Cardiac muscle cell (in vitro differentiated cells and primary cell): Measurements from ENCODE around the gene TPSD1. TPM values are rescaled to one million over a fixed set of nuclear protein-coding genes. Genes with fewer than 3 reads are reported as not detected.

ENCODE experiments used
- DNase-seq, 2 donors: peaks; one replicate each; pipeline versions ENCODE4 v3.0.0 to v3.0.0-alpha.2; 2010 to 2017; ENCODE audit warnings: low read depth in 1 of 2, low spot score in 1 of 2
- H3K27ac ChIP-seq: fragments of 200-600 bp; sonication (generic); 2 replicates; pipeline ENCODE4 v1.5.1; 2016
- H3K27me3 ChIP-seq: fragments of 200-600 bp; sonication (generic); 2 replicates; pipeline ENCODE4 v1.6.0; 2016; ENCODE audit warnings: control low read depth
- H3K36me3 ChIP-seq: fragments of 200-600 bp; sonication (generic); 2 replicates; pipeline ENCODE4 v1.5.1; 2016; ENCODE audit warnings: control low read depth
- H3K4me1 ChIP-seq: fragments of 200-600 bp; sonication (generic); 2 replicates; pipeline ENCODE4 v1.8.1; 2017; ENCODE audit warnings: low read depth, mild to moderate bottlenecking, mixed run types
- H3K4me3 ChIP-seq: fragments of 200-600 bp; sonication (generic); 2 replicates; pipeline ENCODE4 v1.5.1; 2016; ENCODE audit warnings: mild to moderate bottlenecking
- H3K9me3 ChIP-seq: fragments of 200-600 bp; sonication (generic); 2 replicates; pipeline ENCODE4 v1.5.1; 2017; ENCODE audit warnings: low read depth, mild to moderate bottlenecking, control low read depth
- CTCF ChIP-seq: IDR thresholded peaks from 2 replicates; pipeline ENCODE4 v1.5.1; 2012; ENCODE audit warnings: low read depth, mild to moderate bottlenecking, low read length
- polyA plus RNA-seq: library from polyadenylated mRNA; unstranded; fragments of >200 nt; fragmentation: Nextera tagmentation; extraction: Ambion mirVana; gene quantifications from 2 replicates; pipeline ENCODE4 v1.2.1, GENCODE V29; 2016
- total RNA-seq: library from RNA; depleted of rRNA; stranded (reverse); fragments of >200 nt; gene quantifications from 2 replicates; pipeline ENCODE4 v1.2.3, GENCODE V29; 2016

The TPSD1 gene
- total and polyA plus RNA-seq, 2 experiments from 2014 or later, result not detected

- H3K27ac ChIP-seq, result peak overlapping the region; percentile 81
- peaks cover 8% of the 10 kb centered on the region for H3K4me1 ChIP-seq
- H3K4me3 ChIP-seq, result no peak overlapping the region
- no peaks in the 10 kb centered on the region for H3K27me3 ChIP-seq
- peak in 1 of 2 donors; percentile 48 for DNase-seq
- TF ChIP-seq CTCF, result no peak
- H3K9me3 ChIP-seq, result no peaks in the 10 kb centered on the region
- H3K36me3 ChIP-seq, result no peaks in the 10 kb centered on the region
These were observed 41.3 kb downstream of the TPSD1 start for GRCh38 chr16:1297018-1297696.

GRCh38 chr16:1298406-1298805, 42.5 kb downstream of the TPSD1 start:
- H3K9me3 ChIP-seq, result no peaks in the 10 kb centered on the region
- no peak overlapping the region for H3K27ac ChIP-seq
- H3K27me3 ChIP-seq, result no peaks in the 10 kb centered on the region
- H3K4me3 ChIP-seq, result no peak overlapping the region
- H3K36me3 ChIP-seq, result no peaks in the 10 kb centered on the region
- DNase-seq, result no peak
- no peak for TF ChIP-seq CTCF
- H3K4me1 ChIP-seq, result peaks cover 8% of the 10 kb centered on the region

- Histone ChIP-seq H3K27me3 (no peaks in the 10 kb centered on the region), H3K9me3 (no peaks in the 10 kb centered on the region), H3K4me3 (no peak overlapping the region), H3K4me1 (peaks cover 8% of the 10 kb centered on the region), H3K36me3 (no peaks in the 10 kb centered on the region), H3K27ac (no peak overlapping the region)
- no peak for TF ChIP-seq CTCF
- DNase-seq, result no peak
These were observed 43.4 kb downstream of the TPSD1 start for GRCh38 chr16:1299012-1299867.

GRCh38 chr16:1299868-1300203, 44.0 kb downstream of the TPSD1 start:
- Histone ChIP-seq H3K27me3 (no peaks in the 10 kb centered on the region), H3K4me3 (no peak overlapping the region), H3K9me3 (no peaks in the 10 kb centered on the region), H3K4me1 (peaks cover 8% of the 10 kb centered on the region), H3K27ac (no peak overlapping the region), H3K36me3 (no peaks in the 10 kb centered on the region)
- no peak for TF ChIP-seq CTCF
- no peak for DNase-seq

- Histone ChIP-seq H3K27me3 (no peaks in the 10 kb centered on the region), H3K27ac (no peak overlapping the region)
- TF ChIP-seq CTCF, result peak; percentile 83
These were observed 45.0 kb downstream of the TPSD1 start for GRCh38 chr16:1300664-1301476.

More at GRCh38 chr16:1300664-1301476, 45.0 kb downstream of the TPSD1 start:
- Histone ChIP-seq H3K4me3 (no peak overlapping the region), H3K36me3 (no peaks in the 10 kb centered on the region), H3K4me1 (peaks cover 8% of the 10 kb centered on the region), H3K9me3 (no peaks in the 10 kb centered on the region)
- DNase-seq, result peak; percentile 62 to 81
